ENCODE data around the gene NOC4L. TPM values are rescaled to one million over a fixed set of nuclear protein-coding genes. Genes with fewer than 3 reads are reported as not detected.

NOC4L gene
- total and polyA plus RNA-seq, 9 donors, result 5.7 to 16.0 (median 12.2) TPM

DNA sequence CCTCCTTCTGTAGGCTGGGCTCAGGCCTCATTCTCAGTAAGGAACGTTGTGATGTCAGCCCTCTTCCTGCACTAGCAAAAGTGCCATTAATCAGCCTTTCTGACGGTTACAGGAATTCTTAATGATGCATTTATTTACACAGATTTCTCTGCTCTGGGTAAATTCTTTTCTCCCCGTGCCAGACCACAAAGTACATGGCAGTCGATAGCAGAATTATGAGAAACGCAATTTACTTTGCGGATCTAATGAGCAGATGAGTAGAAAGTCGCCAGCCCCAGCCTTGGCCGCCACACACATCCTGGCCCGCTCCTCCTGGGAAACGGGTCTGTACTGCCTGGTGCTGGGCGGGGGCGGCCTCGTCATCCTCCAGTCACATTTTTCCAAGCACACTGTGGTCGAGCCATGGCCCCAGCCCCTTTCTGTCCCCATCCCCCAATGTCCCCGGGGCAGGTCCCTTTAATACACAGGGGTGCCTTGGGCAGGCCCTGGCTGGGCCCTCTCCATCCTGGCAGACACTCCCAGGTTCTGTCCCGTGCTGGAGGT, 25.9 kb downstream of the NOC4L start:
- H3K27ac ChIP-seq (ENCODE audit: low read length), result no peak overlapping the region
- H3K4me1 ChIP-seq (ENCODE audit: control insufficient read depth, insufficient read depth, low read length), result no peaks in the 10 kb centered on the region
- 42% methylated on average over 16 of the region's 16 CpGs for WGBS (ENCODE audit: insufficient coverage)
- H3K9me3 ChIP-seq (replicated peaks; ENCODE audit: control insufficient read depth, low read depth, low read length), result no peaks in the 10 kb centered on the region
- H3K27me3 ChIP-seq (ENCODE audit: control insufficient read depth, insufficient read depth, low read length), result peaks cover 55% of the 10 kb centered on the region
- H3K4me3 ChIP-seq (ENCODE audit: low read length), result no peak overlapping the region
- no peaks in the 10 kb centered on the region for H3K36me3 ChIP-seq (ENCODE audit: control insufficient read depth, insufficient read depth, low read length)
- DNase-seq, result no peak

DNA sequence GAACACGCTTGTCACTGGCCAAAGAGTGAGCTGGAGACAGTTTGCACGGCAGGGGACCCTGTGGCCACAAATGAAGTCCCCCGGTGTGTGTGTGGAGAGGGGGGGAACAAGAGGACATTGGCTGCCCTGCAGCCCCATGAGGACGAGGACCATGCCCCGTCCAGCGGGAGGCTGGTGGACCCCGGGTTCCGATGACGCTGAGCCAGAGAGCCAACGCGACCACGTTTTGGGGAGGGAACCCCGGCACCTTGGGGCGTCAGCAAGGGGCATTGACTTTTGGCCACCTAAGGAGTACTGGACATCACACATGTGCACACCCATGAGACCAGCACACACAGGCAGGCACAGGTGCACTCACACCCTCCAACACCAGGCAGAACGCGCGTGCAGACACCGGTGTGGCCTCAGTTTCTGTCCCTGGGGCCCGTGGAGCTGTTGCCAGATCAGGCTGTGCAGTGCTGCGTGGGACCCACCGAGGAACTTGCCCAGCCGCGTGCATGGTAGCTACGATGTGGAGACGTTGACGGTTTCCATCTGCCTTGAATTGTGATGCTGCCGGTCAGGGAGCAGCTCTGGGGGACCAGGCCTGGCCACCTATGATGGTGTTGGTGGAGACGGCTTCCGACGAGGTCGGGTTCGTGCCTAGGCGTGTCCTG, 26.5 kb downstream of the NOC4L start:
- no peak for DNase-seq

DNA sequence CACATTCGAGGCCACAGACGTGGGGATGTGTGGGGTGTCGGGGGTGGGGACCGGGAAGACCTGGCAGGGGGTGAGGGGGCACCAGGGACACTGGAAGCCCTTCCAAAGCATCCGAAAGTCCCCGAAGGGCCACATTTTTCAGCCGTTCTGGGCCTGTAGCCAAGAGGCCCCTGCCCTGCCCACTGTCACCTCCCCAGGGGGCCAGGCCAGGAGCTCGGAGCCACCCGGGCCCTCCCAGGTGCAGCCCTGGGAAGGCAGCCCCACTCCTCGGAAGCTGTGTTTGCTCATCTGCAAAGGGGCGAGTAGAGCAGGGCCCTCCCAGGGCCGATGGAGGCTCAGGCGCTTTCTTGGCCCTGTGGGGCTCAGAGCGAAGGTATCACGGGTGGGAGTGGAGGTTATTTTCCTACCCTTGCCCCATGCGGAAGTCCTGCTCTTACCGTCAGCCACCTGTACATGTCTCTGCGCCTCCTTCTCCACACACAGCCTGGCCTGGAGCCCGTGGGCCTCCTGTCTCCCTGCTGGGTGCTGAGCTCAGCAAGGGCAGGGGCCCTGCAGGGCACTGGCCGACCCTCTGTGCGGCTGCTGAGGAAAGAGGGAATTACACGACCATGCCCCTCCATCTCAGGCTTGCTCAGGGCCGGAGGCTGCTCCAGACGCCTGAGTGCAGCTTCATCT, 27.2 kb downstream of the NOC4L start:
- Histone ChIP-seq H3K4me3 (ENCODE audit: low read length) (no peak overlapping the region), H3K9me3 (replicated peaks; ENCODE audit: control insufficient read depth, low read depth, low read length) (no peaks in the 10 kb centered on the region), H3K4me1 (ENCODE audit: control insufficient read depth, insufficient read depth, low read length) (no peaks in the 10 kb centered on the region), H3K27me3 (ENCODE audit: control insufficient read depth, insufficient read depth, low read length) (peaks cover 66% of the 10 kb centered on the region), H3K27ac (ENCODE audit: low read length) (no peak overlapping the region), H3K36me3 (ENCODE audit: control insufficient read depth, insufficient read depth, low read length) (no peaks in the 10 kb centered on the region)
- DNase-seq, result no peak
- WGBS (ENCODE audit: insufficient coverage), result 49% methylated on average over 17 of the region's 24 CpGs

More for the DNA sequence above, 26.5 kb downstream of the NOC4L start:
- H3K27ac ChIP-seq (ENCODE audit: low read length), result no peak overlapping the region
- WGBS (ENCODE audit: insufficient coverage), result 76% methylated on average over 26 of the region's 33 CpGs
- H3K36me3 ChIP-seq (ENCODE audit: control insufficient read depth, insufficient read depth, low read length), result no peaks in the 10 kb centered on the region
- H3K9me3 ChIP-seq (replicated peaks; ENCODE audit: control insufficient read depth, low read depth, low read length), result no peaks in the 10 kb centered on the region
- no peak overlapping the region for H3K4me3 ChIP-seq (ENCODE audit: low read length)
- no peaks in the 10 kb centered on the region for H3K4me1 ChIP-seq (ENCODE audit: control insufficient read depth, insufficient read depth, low read length)
- peaks cover 60% of the 10 kb centered on the region for H3K27me3 ChIP-seq (ENCODE audit: control insufficient read depth, insufficient read depth, low read length)

DNA sequence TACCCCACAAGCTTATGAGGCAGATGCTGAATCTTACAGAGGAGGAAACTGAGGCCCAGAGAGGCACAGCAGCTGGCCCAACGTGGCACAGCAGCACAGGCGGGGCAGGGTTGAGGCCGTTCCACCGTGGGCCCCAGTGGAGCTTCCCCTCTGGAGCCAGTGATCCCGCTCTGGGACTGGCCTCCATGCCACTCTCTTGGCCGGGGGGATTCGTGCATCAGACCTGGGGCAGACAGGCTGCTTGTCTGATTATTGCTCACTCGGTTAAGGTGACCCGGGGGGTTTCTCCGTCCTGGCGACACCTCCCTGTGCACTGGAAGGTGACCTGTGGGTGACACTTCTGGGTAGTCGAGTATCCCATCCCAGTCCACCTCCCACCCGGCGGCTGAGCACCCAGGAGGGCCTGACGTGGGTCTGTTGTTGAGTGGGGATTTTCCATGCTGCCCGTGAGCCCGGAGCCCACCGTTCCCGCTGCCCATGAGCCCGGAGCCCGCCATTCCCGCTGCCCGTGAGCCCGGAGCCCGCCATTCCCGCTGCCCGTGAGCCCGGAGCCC, 27.8 kb downstream of the NOC4L start:
- 86% methylated on average over 17 of the region's 28 CpGs for WGBS (ENCODE audit: insufficient coverage)
- no peak for DNase-seq
- H3K9me3 ChIP-seq (replicated peaks; ENCODE audit: control insufficient read depth, low read depth, low read length), result no peaks in the 10 kb centered on the region
- H3K4me1 ChIP-seq (ENCODE audit: control insufficient read depth, insufficient read depth, low read length), result no peaks in the 10 kb centered on the region
- no peaks in the 10 kb centered on the region for H3K36me3 ChIP-seq (ENCODE audit: control insufficient read depth, insufficient read depth, low read length)
- no peak overlapping the region for H3K4me3 ChIP-seq (ENCODE audit: low read length)
- peaks cover 71% of the 10 kb centered on the region for H3K27me3 ChIP-seq (ENCODE audit: control insufficient read depth, insufficient read depth, low read length)
- H3K27ac ChIP-seq (ENCODE audit: low read length), result no peak overlapping the region

DNA sequence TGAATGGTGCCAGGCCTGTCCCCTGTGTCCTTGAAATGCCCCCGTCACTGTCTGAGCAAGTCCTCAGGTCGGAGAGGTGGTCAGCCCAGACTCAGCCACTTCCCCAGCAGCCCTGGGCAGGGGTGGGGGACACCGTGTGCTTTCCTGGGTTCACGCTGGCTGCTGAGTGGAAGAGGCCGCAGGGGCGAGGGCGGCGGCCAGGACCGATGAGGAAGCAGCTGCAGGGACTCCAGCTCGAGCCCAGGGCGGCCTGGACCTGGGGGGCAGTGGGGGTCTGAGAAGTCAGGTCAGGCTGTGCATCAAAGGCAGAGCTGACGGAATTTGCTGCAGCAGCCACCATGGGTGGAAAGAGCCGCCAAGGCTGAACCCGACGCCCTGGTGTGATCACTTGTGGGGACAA, 28.4 kb downstream of the NOC4L start:
- Histone ChIP-seq H3K27me3 (ENCODE audit: control insufficient read depth, insufficient read depth, low read length) (peaks cover 72% of the 10 kb centered on the region), H3K9me3 (replicated peaks; ENCODE audit: control insufficient read depth, low read depth, low read length) (no peaks in the 10 kb centered on the region), H3K4me3 (ENCODE audit: low read length) (no peak overlapping the region), H3K4me1 (ENCODE audit: control insufficient read depth, insufficient read depth, low read length) (no peaks in the 10 kb centered on the region), H3K36me3 (ENCODE audit: control insufficient read depth, insufficient read depth, low read length) (no peaks in the 10 kb centered on the region), H3K27ac (ENCODE audit: low read length) (no peak overlapping the region)
- no peak for DNase-seq
- WGBS (ENCODE audit: insufficient coverage), result 56% methylated on average over 14 of the region's 15 CpGs

DNA sequence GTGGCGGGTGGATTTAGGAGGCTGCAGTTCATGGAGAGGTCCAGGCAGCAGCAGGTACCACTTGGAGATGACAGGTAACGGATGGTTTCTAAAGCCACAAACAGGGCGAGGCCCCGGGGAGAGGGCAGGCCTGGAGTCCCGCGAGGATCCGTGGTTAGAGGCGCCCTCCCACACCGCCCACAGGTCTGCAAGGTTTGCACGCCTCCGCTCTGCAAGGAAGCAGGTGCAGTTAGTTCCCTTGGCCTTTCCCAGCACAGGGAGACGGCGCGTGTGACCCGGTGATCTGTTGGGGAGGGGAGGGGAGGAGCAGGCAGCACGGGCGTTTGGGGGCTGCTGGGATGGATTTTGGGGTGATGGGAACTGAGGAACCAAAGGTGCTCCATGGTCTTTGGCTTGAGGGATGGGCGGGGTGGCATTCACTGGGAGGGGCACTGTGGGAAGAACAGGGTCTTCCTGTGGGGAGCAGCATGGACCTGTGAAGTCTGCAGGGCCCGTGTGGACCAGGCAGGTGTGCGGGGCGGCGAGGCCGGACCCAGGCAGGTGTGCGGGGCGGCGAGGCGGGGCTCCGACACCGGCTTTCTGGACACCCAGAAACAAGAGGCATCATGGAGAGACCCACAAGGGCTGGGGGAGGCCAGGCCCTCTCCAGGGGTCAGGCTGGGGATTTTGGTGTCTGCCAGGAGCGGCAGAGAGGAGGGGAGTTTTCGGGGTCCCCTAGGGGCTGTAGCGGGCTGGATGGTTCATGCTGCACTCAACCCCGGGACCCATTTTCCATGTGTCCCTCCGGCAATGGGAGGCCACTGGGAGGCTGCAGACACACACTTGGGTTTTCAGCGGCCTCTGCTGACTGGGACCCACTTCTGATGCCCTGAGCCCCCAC, 29.1 kb downstream of the NOC4L start:
- H3K36me3 ChIP-seq (ENCODE audit: control insufficient read depth, insufficient read depth, low read length), result no peaks in the 10 kb centered on the region
- H3K27ac ChIP-seq (ENCODE audit: low read length), result no peak overlapping the region
- 69% methylated on average over 34 of the region's 35 CpGs for whole genome bisulfite sequencing (ENCODE audit: insufficient coverage)
- no peaks in the 10 kb centered on the region for H3K9me3 ChIP-seq (replicated peaks; ENCODE audit: control insufficient read depth, low read depth, low read length)
- no peak overlapping the region for H3K4me3 ChIP-seq (ENCODE audit: low read length)
- H3K27me3 ChIP-seq (ENCODE audit: control insufficient read depth, insufficient read depth, low read length), result peaks cover 70% of the 10 kb centered on the region
- DNase-seq, result no peak
- peaks cover 2% of the 10 kb centered on the region for H3K4me1 ChIP-seq (ENCODE audit: control insufficient read depth, insufficient read depth, low read length)

DNA sequence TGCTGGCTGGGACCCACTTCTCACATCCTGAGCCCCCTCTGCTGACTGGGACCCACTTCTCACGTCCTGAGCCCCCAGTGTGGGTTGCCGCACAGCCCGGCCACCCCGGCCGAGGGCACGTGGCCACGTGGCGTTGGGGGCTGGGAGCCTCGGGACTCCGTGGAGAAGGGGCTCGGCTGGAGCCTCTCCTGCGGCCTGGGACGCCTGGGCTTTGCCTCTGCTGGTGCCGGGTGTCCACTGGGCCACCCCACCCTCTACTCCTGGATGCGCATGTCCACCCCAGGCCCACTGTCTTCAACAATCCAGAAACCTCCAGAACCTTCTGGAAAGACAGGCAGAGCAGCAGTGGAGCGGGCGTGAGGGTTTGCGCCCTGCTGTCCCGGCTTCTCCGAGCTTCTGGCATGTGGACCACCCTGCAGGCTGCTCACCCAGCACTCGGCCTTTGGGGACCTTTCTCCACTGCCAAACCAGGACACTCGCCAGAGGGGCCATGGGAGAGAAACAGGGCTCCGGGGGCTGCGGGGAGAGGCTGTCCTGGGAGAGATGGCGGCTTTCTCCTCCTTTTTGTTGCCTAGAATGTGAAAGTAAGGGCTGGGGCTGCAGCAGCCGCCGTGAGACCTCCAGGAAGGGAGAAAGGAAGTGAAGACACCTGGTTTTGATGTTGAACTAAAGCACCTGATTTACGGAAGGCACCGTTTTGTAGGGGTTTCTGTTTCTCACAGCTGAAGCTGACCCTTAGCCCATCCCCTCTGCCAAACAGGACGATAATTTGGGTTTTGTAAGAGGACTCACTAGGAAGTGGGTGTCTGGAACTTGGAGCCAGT, 30.0 kb downstream of the NOC4L start:
- DNase-seq, result no peak

DNA sequence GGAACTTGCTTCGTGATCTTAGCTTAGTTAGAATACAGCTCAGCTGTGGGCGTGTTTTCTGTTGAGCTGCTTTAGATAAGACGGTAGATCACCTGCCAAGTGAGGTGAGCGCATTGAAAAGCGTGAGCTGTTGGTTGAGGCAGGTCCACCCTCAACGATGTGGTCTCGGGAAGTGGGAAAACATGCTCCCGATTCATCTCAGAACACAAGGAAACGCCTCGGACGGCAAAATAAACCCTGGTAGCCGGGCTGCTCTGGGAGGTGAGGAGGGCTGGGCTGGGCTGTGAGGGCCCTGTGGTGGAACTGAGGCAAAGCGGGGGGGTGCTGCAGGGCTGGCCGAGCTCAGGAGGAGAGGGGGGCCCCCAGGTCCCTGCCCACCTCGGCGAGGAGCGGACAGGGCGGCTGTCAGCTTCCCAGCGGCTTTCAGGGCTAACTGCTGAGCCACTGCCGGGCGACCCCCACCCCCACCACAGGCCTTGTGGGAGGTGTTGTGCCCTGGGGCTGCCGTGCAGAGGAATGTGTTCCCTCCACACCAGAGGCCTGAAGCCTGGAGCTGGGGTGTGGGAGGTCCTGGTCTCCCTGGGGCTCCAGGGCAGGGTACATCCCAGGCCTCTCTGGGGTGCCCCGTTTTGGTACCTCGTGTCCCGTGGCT, 30.7 kb downstream of the NOC4L start:
- Histone ChIP-seq H3K9me3 (replicated peaks; ENCODE audit: control insufficient read depth, low read depth, low read length) (no peaks in the 10 kb centered on the region), H3K4me1 (ENCODE audit: control insufficient read depth, insufficient read depth, low read length) (peaks cover 11% of the 10 kb centered on the region), H3K27me3 (ENCODE audit: control insufficient read depth, insufficient read depth, low read length) (peaks cover 75% of the 10 kb centered on the region), H3K27ac (ENCODE audit: low read length) (no peak overlapping the region), H3K4me3 (ENCODE audit: low read length) (no peak overlapping the region), H3K36me3 (ENCODE audit: control insufficient read depth, insufficient read depth, low read length) (no peaks in the 10 kb centered on the region)
- DNase-seq, result no peak
- 77% methylated on average over 16 of the region's 25 CpGs for WGBS (ENCODE audit: insufficient coverage)

More for the DNA sequence above, 30.0 kb downstream of the NOC4L start:
- Histone ChIP-seq H3K27me3 (ENCODE audit: control insufficient read depth, insufficient read depth, low read length) (peaks cover 71% of the 10 kb centered on the region), H3K4me1 (ENCODE audit: control insufficient read depth, insufficient read depth, low read length) (peaks cover 11% of the 10 kb centered on the region), H3K9me3 (replicated peaks; ENCODE audit: control insufficient read depth, low read depth, low read length) (no peaks in the 10 kb centered on the region), H3K27ac (ENCODE audit: low read length) (no peak overlapping the region), H3K36me3 (ENCODE audit: control insufficient read depth, insufficient read depth, low read length) (no peaks in the 10 kb centered on the region), H3K4me3 (ENCODE audit: low read length) (no peak overlapping the region)
- 78% methylated on average over 24 of the region's 30 CpGs for WGBS (ENCODE audit: insufficient coverage)
